Endothelial cell of hepatic sinusoid (primary cell): Measurements from ENCODE around the gene PRDM12.

Source experiments
- in situ Hi-C: cut with HindIII; loops from 2 replicates; pipeline ENCODE4 v1.10.0; 2017; ENCODE audit warnings: low sequenced_read_pairs

The PRDM12 gene

DNA sequence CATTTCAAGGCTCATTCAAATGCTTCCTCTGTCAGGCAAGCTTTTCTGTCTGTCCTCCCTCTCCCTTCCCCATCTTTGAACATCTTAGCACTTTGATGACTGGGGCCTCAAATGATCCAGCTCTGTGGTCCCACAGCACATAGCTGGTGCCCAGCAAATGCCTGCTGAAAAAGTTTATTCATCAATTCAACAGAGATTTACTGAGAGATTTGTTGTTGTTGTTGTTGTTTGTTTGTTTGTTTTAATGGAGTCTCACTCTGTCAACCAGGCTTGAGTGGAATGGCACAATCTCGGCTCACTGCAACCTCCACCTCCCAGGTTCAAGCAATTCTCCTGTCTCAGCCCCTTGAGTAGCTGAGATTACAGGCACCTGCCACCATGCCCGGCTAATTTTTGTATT lies 23.2 kb downstream of the PRDM12 start:
- in situ Hi-C loops = no loop called here

DNA sequence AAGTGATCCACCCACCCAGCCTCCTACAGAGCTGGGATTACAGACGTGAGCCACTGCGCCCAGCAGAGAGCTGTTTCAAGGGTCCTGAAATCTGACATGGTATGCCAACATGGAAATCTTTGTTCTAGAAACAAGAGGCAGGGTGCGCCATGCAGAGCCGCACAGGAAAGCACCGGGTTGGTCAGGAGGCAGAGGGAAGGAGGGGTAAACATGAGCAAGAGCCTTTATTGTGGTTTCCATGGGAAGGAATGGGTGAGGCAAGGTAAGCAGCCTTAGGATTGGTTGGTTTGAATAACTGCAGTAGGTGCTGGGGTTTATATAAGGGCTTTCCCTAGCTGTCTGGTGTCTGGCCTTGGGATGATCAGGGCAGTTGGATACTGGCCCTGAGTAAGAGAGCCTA lies 23.7 kb downstream of the PRDM12 start:
- in situ Hi-C loops = no loop called here

GRCh38 chr9:130689572-130689936 lies 25.2 kb downstream of the PRDM12 start:
- in situ Hi-C loops = no loop called here

DNA sequence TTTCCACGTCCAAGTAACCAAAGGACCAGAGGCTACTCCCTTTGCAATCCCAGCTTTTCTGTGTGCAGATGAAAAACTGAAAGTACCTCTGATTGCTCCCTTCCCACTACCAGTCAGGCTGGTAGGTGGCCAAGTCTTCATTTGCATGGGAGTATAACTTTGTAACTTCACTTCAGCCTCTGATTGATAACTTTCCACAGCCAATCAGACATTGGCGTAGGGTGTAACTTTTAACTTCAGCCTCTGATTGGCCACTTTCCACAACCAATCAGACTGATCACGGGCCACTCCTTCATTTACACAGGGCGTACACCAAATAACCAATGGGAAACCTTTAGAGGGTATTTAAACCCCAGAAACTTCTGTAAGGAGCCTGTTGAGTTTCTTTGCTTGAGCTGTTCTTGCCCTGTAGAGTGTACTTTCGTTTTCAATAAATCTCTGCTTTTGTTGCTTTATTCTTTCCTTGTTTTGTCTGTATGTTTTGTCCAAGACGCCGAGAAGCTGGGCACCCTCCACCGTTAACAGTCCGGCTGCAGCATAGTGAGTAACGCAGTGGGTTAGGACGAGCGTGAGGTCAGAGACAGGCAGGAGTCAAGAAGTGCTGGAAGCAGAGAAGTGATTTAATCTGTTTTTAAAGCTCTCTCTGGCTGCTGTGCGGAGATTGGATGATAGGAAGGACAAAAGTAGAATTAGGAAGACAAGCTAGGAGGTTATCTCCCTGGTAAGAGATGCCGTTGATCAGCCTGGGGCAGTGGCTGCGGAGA lies 25.7 kb downstream of the PRDM12 start:
- in situ Hi-C loops = no loop called here

GRCh38 chr9:130692321-130692720 lies 27.9 kb downstream of the PRDM12 start:
- in situ Hi-C loops = no loop called here

- in situ Hi-C loops = no loop called here
Observed at GRCh38 chr9:130693101-130693425, 28.7 kb downstream of the PRDM12 start.

GRCh38 chr9:130693426-130694191 lies 29.2 kb downstream of the PRDM12 start, which contains the start of gene EXOSC2:
EXOSC2 (plus strand) TSS chr9:130693780; CDS start chr9:130693792, 12 bp downstream.
- in situ Hi-C loops = no loop called here

- in situ Hi-C loops = no loop called here
Observed at GRCh38 chr9:130694205-130694604, 29.8 kb downstream of the PRDM12 start.

DNA sequence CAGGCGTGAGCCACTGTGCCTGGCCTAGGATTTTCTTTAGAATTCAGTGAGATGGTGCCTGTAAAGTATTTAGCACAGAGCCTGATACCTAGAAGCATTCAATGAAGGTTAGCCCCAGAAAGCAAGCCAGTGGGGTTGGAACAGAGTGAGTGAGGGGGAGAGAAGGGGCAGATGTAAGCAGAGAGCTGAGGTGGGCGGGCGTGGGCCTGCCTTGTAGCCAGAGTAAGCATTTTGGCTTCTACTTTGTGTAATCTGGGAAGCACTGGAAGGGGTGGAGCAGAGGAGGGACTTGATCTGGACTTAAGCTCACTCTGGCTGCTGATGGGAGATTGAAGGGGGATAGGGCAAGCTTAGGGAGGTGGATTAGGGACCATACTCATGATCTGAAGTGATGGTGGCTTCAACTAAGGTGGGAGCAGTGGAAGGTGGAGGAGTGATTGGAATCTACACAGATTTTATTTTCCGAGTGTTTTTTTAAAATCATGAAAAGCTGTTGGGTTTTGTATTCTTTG lies 31.8 kb downstream of the PRDM12 start:
- in situ Hi-C loops = loop anchor here (5.0 kb wide), 4 partner anchors 96 to 224 kb away; no protein-coding TSS in a partner anchor

DNA sequence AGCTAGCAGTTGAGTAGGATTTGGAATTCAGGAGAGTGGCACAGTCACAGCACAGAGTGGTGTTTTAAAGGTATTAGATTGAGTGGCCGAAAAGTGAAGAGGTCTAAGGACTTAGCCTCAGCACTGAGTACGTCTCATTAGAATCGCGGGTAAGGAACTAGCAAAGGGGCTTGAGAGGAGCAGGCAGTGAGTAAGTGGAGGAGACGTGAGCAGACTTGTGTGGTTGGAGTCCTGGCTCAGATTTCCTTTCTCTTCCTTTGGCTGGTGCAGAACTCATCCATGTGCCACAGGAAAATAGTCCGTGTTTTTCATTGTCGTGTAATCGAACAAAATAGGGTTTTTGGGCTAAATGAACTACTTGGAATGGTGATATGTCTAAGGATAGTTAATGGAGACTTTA lies 32.6 kb downstream of the PRDM12 start:
- in situ Hi-C loops = loop anchor here (5.0 kb wide), 4 partner anchors 95 to 225 kb away; no protein-coding TSS in a partner anchor

DNA sequence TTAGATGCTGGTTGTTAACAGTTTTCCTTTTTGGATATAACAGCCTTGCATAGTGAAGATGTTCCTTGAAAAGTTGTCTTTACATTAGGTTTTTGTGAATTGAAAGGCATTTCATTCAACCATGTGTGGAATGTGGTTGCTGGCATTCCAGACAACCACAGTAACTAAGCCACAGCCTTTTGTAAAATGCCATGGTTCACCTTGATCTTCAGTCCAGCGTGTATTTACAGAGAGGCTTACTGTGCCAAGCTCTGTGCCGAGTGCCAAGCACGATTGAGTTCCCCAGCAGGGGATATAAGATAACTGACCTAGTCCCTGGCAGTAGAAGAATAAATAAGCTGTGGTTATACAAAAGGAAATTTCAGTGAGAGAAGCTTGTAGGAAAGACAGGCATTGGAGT lies 34.1 kb downstream of the PRDM12 start:
- in situ Hi-C loops = loop anchor here (5.0 kb wide), 4 partner anchors 94 to 226 kb away; no protein-coding TSS in a partner anchor

- in situ Hi-C loops = loop anchor here (5.0 kb wide), 4 partner anchors 93 to 227 kb away; no protein-coding TSS in a partner anchor
Observed at GRCh38 chr9:130699047-130699446, 34.7 kb downstream of the PRDM12 start.

- in situ Hi-C loops = no loop called here
Observed at GRCh38 chr9:130701059-130702022, 36.9 kb downstream of the PRDM12 start.

DNA sequence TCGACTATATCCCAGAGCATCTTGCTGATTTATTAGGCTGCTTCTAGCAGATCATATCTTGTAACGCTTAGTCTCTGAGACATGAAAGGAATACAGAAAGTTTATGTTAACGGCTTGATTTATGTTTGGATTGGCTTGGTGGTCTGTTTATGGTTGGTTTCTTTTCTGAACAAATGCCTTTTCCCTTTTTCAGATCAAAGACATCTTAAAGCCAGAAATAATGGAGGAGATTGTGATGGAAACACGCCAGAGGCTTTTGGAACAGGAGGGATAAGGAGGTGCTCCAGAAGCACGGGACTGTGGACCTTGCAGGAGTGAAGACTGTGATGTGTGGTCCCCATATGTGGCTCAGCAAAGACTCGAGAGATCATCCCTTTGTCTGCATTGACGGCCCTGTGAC lies 39.1 kb downstream of the PRDM12 start:
- in situ Hi-C loops = no loop called here

- in situ Hi-C loops = no loop called here
Observed at GRCh38 chr9:130707225-130707976, 43.0 kb downstream of the PRDM12 start.

DNA sequence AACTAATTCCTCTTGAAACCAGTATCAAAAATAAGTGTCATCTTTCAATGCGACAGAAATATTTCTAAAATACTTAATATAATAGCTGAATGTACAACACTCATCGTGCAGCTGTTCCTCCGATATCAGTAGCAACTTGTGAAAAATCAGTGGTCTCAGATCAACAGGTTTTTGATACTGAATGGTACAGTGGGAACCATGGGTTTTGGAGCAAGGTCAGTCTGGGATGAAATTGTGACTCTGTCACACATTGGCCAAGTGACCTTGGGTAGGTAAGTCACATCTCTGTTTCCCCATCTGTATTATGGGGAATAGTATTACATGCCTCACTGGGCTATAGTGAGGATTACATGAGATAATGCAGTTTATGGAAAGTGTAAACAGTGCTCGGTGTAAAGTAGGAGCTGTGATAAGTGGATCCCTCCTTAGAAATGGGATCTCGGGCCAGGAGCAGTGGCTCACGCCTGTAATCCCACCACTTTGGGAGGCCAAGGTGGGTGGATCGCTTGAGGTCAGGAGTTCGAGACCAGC lies 46.5 kb downstream of the PRDM12 start:
- in situ Hi-C loops = no loop called here

GRCh38 chr9:130711469-130711868 lies 47.1 kb downstream of the PRDM12 start:
- in situ Hi-C loops = no loop called here

DNA sequence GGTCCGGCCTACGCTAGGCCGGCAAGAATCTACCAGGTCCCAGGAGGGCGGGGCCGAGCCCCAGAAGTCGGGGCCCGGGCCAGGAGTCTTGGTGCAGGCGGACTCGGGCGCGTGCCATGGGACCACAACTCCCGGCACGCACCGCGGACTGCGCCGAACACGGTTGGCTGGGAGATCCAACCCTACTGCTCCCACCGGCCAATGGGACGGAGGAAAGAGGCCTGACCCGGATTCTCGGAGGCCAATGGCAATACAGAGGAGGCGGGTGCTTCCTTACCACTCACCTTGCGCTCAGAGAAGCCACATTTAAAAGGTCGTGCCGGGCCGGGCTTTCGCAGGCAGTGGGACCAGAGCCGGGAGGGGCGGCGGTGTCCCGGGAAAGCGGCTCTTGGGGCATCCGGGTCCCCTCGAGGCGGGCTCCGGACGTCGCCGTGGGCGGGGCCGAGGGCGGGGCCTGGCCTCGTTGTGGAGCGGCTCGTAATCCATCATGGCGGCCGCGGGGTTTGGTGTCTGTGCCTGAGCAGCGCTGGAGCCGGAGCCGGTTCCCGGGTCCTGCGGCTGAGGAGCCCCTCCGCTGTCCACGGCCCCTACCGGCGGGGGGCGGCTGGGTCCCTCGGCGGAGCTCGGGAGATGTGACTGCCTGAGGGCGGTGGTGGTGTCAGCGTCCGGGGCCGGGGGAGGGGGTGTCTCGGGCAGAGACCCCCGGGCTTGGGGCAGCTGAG lies 48.3 kb downstream of the PRDM12 start:
- in situ Hi-C loops = no loop called here
